Caki2 (cell line): ENCODE measurements around the gene CADM4. TPM values are rescaled to one million over a fixed set of nuclear protein-coding genes. Genes with fewer than 3 reads are reported as not detected.
"Not testable (repeated sequence)": the region's sequence is repeated elsewhere in the genome, so short reads cannot be mapped to it uniquely, and the experiment has no call there.

ENCODE experiments used
- DNase-seq: peaks from one replicate; pipeline ENCODE4 v3.0.0-alpha.2; 2015; ENCODE audit warnings: low read depth
- in situ Hi-C: cut with HindIII; loops from 2 replicates; pipeline ENCODE4 v1.10.0; 2016; ENCODE audit warnings: low sequenced_read_pairs, low pct_unique_long_range_greater_than_20kb, mixed read lengths
- total RNA-seq: library from RNA; depleted of rRNA; stranded (reverse); fragments of >200 nt; shearing (Covaris generic); gene quantifications from 2 replicates; pipeline ENCODE4 v1.2.3, GENCODE V29; 2014; ENCODE audit warnings: low replicate concordance

The CADM4 gene
- total RNA-seq, 1 experiment from 2014 or later = 16.7 TPM

DNA sequence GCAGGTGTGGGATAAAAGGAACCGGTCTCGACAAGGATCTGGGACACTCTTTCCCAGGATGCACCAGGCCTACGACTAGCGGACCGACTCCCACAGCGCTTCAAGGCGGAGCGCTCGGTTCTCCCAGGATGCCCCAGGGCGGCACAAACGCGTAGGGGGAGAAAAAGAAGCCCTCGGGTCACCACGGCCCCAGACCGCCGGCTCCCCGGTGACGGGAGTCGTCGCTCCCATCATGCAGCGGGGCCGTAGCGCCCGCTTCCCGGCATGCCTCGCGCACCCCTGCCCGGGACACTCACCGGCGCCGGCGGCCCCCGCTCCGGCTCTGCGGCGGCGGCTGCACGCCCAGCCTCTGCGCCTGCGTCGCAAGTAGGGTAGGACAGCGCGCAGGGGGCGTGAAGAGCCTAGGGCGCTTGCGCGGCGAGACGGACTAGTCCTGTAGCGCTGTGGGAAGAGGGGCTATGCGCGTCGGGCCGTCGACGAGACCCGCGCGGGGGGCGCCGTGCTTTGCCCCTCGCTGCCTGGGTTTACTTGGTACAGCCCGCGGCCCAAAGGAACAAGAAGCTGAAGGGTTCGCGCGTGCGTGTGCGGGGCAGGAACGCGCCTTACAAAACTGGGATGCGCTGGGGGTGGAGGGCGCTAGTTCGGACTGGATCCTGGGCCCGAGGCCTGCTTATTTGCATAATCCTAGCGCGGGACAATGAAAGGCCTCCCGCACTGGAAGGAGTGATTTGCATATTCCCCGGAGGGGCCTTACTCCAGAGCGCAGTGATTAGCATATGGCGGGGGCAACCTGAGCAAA, 20.2 kb downstream of the CADM4 start, which contains the start of gene ZNF428:
Gene ZNF428, minus strand, starts transcription at position 368 of the 799 bp plus-strand sequence. CDS start 5,325 bp downstream, outside the sequence.
- in situ Hi-C loops = no loop called here
- DNase-seq = peak; percentile 92

DNA sequence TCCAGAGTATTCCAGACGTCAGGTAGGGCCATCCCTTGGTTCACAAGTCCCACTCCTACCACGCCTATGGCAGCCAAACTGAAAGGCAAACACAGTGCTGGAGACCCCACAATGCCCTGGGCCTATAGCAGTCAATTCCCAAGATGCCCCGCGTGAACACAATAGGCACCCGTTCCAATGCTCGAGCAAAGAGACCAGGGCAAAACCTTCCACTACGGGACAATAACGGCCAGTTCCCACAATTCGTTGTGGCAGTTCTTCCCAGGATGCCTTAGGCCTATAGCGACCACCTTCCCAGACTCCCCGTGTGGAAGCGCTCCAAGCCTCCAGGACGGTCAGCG, 20.8 kb downstream of the CADM4 start:
- no peak for DNase-seq
- in situ Hi-C loops = no loop called here

DNA sequence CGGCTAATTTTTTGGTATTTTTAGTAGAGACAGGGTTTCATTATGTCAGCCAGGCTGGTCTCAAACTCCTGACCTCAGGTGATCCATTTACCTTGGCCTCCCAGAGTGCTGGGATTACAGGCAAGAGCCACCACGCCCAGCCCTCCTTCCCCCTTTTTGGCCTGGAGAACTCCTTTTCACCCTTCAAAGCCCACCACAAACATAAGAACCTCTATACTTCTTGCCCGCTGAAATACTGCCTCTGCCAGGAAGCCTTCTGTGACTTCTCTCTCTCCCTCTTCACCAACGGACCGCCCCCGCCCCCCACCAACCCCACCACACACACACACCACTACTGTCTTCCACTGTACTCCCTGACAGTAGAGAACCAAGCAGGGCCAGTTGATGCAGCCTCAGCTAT, 22.7 kb downstream of the CADM4 start:
- in situ Hi-C loops = no loop called here
- no peak for DNase-seq

DNA sequence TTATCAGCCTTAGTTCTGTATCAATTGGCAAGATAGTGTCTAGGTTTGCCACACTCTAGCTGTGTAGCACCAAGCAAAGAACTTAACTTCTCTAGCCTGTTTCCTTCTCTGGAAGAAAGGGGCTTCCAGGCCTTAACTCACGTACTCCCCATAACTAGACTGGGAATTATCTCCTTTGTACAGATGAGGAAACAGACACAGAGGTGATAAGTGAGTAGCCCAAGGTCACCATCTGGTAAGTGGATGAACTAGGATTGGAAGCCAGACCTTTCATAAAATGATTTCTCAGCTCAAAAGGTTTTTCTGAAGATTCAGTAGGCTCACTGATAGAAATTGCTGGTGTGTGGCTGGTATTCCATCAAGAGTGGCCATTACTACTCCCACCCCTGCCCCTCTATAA, 23.3 kb downstream of the CADM4 start:
- in situ Hi-C loops = no loop called here
- no peak for DNase-seq

DNA sequence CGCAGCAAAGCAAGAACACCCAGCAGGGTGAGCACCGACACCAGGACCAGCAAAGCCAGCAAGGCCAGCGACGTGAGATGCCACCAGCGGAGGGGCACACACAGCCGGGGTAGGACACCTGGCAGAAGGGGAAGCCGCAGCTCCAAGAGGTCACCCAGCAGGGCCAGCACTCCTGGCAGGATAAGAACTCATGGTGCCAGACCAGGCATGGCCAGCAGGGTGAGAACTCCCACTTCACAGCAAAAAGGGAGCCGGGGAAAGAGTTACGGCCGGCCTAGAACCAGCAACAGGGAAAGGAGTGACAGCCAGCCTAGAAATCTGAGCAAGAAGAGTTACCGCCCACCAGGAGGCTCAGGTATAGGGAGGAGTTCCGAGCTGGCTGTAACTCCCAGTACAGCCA, 27.3 kb downstream of the CADM4 start:
- no peak for DNase-seq
- in situ Hi-C loops = no loop called here

DNA sequence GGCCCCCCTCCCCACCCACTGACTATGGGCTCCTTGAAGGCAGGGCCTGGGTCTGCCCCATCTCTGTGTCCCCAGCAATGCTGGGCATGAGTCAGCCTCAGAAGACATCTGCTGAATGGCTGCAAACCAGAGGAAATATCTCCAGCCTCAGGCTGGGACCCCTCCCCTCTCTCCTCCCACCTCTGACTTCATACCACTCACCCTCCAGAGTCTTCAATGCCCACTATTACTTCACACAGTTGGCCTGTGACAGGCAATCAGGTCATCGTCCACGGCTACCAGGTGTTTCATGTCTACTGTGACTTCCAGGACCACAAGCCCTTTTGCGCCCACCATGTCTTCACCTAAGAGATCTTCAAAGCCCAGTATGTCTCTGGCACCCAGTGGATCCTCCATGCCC, 27.9 kb downstream of the CADM4 start, which contains the start of gene SRRM5:
Gene SRRM5, plus strand, starts transcription at position 301 of the 400 bp plus-strand sequence. Its CDS starts 34 bp downstream, at position 335.
- in situ Hi-C loops = no loop called here
- DNase-seq = no peak

DNA sequence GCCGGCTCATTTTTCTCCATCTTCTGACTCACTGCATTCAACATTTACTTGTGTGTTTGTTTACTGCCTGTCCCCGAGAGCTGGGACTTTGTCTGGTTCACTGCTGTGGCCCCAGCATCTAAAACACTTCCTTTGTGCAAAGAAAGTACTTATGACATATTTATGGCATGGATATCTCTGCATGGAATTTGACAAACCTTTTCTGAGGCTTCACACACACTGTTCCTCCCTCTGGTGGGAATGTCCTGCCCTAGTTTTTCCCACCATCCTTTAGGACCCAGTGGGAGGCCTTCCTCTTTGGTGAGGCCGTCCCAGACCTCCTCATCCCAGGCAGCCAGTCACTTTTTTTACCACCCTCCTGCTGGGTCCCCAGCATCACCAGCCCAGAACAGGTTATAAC, 29.2 kb downstream of the CADM4 start:
- DNase-seq = no peak
- in situ Hi-C loops = no loop called here

DNA sequence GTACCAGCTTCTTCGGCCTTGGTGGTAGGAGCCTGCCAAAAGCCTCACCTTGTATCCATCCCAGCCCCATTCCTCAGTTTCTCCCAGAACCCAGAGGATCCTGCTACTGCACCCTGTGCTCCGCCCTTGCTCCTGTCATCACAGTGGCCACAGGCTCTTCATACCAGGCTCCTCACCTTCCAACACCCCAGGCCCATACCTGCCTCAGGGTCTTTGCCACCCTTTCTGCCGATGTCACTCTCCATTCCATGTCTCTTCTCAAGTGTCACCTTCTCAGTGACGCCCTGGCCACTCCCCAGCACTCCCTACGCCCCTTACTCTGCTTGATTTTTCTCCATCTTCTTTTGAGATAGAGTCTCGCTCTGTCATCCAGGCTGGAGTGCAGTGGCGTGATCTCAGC, 29.8 kb downstream of the CADM4 start:
- in situ Hi-C loops = no loop called here
- no peak for DNase-seq

DNA sequence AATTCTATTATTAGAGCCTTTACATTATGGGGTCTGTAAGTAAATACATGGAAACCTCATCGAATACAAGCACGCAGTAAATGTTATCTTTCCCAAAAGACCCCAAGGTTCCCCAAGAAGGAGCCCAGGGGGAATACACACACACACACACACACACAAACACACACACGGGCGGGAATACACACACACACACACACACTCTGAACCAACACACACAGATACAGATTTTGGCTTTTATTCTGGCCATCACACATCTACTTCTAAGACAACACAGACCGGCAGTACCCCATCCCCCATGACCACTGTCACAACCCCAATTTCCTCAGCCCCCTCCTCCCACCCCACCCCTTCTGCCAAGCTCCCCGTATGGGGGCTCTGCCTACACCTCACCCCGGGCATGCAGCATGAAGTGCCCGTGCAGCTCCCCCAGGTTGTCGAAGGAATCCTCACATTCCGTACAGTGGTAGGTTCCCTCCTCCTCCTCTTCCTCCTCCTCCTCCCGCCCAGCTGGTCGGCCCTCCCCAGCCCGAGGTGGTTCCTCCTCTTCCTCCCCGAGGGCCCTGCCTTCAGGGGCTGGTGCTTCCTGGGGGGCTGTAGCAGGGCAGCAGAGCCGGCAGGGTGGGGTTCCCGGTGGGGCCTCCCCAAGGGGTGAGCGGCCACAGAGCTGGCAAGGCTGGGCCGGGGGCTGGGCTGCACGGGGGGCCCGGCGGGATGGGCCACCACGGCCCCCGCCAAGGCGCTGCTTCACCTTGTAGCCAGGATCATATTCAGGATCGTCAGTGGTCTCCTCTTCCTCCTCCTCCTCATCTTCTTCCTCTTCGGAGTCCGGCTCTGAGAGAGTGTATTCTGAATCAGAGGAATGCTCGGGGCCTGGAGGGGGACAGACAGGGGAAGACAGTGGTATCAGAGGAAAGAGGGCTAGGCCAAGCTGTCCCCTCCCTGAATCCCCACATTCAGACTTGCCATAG, 32.1 kb downstream of the CADM4 start:
- in situ Hi-C loops = no loop called here
- no peak for DNase-seq

DNA sequence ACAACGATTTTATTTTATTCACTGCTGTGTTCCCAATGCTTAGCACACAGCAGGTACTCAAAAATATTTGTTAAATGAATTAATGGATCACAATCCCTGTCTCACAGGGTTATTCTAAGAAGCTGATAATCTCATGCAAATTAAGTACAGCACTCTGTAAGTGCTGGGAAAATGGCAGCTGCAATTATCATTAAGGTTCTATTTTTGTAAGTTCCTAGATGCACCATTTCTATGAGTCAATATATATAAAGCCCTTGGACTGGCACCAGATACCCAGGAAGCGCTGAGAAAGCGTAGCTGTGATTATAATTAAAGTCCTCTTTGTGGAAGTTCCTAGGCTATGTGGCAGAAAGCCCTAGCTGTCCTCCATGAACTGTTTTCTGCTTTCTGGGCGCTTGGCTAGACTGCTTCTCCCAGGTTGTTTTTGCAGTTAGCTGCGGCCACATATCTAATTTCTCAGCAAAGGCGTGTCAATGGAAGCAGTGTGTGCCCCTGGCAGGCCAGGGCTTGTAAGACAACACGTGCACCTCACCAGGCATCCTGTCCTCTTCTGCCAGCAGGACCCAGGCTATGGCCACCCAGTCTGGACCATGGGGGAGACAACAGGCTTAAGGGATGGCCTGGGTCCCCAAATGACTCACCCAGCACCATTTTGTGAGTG, 33.0 kb downstream of the CADM4 start:
- in situ Hi-C loops = no loop called here
- DNase-seq = no peak

DNA sequence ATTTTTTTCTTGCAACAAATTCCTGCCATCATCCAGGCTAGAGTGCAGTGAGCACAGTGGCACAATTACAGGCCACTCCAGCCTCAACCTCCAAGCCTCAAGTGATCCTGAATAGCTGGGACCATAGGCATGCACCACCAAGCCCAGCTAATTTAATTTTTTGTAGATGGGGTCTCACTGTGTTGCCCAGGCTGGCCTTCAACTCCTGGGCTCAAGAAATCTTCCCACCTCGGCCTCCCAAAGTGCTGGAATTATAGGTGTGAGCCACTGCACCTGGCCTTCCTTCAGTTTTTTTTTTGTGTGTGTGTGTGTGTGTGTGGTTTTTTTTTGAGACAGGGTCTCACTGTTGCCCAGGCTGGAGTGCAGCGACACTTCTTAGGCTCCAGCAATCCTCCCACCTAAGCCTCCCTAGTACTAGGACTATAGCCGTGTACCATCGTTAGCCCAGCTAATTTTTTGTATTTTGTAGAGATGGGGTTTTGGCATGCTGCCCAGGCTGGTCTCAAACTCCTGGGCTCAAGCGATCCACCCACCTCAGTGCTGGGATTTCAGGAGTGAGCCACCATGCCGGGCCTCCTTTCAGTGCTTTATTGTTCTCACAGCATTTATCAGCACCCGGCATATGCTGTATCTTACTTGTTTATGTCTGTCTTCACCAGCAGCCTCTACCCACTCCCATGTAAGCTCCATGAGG, 33.6 kb downstream of the CADM4 start:
- DNase-seq = no peak
- in situ Hi-C loops = no loop called here

DNA sequence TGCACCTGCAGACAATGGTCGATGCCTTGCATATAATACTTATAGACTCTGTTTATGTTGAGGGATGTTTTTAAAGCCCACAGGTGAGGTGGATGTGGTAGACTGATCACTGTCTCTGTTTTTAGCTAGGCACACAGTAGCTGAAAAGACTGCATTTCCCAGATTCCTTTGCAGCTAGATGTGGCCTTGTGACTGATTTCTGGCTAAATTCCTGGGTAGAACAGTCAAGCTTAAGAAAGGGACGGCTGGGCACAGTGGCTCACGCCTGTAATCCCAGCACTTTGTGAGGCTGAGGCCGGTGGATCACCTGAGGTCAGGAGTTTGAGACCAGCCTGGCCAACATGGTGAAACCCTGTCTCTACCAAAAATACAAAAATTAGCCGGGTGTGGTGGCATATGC, 39.3 kb downstream of the CADM4 start:
- in situ Hi-C loops, DNase-seq: not testable (repeated sequence)

DNA sequence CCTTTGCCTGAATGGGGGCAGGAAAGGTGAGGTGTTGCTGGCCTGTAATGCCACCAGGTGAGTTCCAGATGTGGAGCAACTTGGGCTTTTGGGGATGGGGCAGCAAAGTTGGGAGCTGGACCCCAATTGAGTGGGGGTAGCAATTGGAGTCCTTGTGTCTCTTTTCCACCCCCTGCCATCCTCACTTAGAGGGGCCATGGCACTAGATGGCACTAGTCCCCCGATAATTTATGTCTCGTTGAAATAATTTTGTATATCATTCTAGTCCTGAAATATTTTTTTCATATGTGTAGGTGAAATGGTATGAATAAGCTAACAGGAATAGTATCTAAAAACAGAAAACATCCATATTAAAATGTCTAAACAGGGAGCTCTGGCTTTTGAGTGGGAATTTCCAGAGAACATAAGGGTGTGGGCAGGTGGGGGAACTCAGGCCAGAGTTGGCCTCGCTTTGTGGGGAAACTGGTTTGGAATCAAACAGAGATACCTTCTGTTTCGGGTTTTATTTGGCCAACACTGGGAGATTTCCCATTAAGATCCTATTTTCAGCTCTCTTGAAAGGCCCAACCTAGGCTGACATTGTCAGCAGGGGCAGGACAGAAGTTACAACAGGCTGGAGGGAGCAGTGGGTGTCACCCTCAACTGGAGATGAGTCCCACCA, 39.9 kb downstream of the CADM4 start:
- no peak for DNase-seq
- in situ Hi-C loops = no loop called here

DNA sequence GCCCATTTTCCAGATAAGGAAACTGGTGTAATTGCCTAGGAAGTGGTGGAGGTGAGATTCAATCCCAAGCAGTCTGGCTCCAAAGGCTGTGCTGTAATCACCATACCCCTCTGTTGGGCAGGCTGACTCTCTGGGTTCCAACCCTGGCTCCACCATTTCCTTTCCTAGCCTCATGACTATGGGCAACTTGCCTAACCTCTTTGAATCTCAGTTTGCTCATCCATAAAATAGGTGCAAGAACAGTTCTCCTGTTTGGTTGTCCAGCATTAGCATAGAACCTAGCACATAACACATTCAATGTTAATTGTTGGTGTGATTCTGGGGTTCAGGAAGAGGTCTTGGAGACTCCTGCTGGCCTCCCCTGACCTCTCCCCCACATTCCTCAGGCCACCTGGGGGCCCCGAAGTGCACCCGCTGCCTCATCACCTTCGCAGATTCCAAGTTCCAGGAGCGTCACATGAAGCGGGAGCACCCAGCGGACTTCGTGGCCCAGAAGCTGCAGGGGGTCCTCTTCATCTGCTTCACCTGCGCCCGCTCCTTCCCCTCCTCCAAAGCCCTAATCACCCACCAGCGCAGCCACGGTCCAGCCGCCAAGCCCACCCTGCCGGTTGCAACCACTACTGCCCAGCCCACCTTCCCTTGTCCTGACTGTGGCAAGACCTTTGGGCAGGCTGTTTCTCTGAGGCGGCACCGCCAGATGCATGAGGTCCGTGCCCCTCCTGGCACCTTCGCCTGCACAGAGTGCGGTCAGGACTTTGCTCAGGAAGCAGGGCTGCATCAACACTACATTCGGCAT, 41.0 kb downstream of the CADM4 start:
- in situ Hi-C loops = no loop called here

DNA sequence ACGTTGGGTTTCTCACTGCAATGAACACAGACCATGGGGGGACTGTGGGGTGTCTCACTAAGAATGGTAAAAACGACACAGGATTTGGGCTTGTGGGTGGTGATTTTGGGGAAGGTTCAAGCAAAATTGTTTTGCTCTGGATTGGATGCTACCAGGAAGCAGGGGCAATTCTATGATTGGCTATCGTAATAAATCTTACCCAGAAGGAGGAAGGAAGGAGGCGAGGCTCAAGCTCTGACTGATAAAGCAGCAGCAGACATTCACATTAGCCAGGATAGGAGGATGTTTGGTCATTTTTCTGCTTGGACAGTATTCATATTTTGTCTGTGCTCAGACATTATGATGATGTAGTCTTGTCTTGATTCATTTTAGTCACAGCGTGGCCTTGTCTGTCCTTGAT, 41.8 kb downstream of the CADM4 start:
- in situ Hi-C loops = no loop called here
- no peak for DNase-seq

More for the DNA sequence above, 41.0 kb downstream of the CADM4 start:
- DNase-seq = no peak

DNA sequence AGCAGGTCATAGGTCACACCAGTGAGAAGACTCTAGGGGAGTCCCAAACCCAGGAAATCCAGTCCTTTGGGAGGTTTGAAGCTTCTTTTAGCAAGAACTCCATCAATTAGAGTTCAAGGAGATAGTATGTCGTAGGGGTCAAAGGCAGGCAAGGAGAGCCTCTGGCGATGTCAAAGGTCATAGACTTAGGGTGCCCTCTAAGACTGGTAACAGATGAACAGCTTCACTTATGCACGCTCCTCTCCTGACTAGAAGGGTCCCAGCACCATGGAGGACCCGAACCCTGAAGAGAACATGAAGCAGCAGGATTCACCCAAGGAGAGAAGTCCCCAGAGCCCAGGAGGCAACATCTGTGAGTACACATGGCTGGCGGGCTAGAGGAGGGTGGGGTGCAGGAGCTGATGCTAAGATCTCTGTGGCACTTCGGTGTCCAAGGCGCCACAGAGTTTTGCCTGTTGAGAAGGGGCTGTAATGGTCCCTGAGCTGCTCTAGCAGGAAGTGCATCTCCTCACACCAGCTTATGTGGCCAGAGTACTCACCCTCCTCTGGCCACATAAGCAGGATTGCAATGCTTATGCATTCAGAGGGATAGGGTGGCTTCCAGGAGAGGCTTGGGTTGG, 42.7 kb downstream of the CADM4 start:
- DNase-seq = no peak
- in situ Hi-C loops = no loop called here
